WTC11 (cell line): ENCODE results near the gene BACH2.

Experiments
- ATF1 ChIP-seq: sonication (generic); formaldehyde crosslinking; IDR thresholded peaks from 2 replicates; pipeline ENCODE4 v1.8.1; 2023; ENCODE audit warnings: mild to moderate bottlenecking, moderate library complexity, missing genetic modification reagents
- IRF2 ChIP-seq: sonication (generic); formaldehyde crosslinking; IDR thresholded peaks from 2 replicates; pipeline ENCODE4 v1.8.0; 2022; ENCODE audit warnings: low read depth, missing genetic modification reagents, borderline replicate concordance
- KAT7 ChIP-seq: sonication (generic); formaldehyde crosslinking; IDR thresholded peaks from 2 replicates; pipeline ENCODE4 v1.8.1; 2023; ENCODE audit warnings: missing genetic modification reagents, mild to moderate bottlenecking, borderline replicate concordance
- NR3C1 ChIP-seq: sonication (generic); formaldehyde crosslinking; conservative IDR thresholded peaks from 2 replicates; pipeline ENCODE4 v1.8.1; 2023; ENCODE audit warnings: low read depth, mild to moderate bottlenecking, missing genetic modification reagents
- SP1 ChIP-seq: sonication (generic); formaldehyde crosslinking; conservative IDR thresholded peaks from 2 replicates; pipeline ENCODE4 v1.8.1; 2022; ENCODE audit warnings: missing genetic modification reagents
- TEAD4 ChIP-seq: sonication (generic); formaldehyde crosslinking; IDR thresholded peaks from 2 replicates; pipeline ENCODE4 v1.8.0; 2022; ENCODE audit warnings: mild to moderate bottlenecking, missing genetic modification reagents
- TF ChIP-seq, protein P1 (sequence below): fragments of 200-600 bp; IDR thresholded peaks from 2 replicates; pipeline ENCODE4 v1.8.0; 2022; ENCODE audit warnings: antibody characterized with exemption
- TF ChIP-seq, protein P2 (sequence below): sonication (generic); formaldehyde crosslinking; IDR thresholded peaks from 2 replicates; pipeline ENCODE4 v1.8.1; 2023; ENCODE audit warnings: mild to moderate bottlenecking, missing genetic modification reagents
- TF ChIP-seq, protein P3 (sequence below): sonication (generic); formaldehyde crosslinking; IDR thresholded peaks from 2 replicates; pipeline ENCODE4 v1.8.0; 2023; ENCODE audit warnings: mild to moderate bottlenecking, missing genetic modification reagents
- TF ChIP-seq, protein P4 (sequence below): sonication (generic); formaldehyde crosslinking; IDR thresholded peaks from 2 replicates; pipeline ENCODE4 v1.8.1; 2022; ENCODE audit warnings: missing genetic modification reagents, borderline replicate concordance
- TF ChIP-seq, protein P5 (sequence below): sonication (generic); formaldehyde crosslinking; conservative IDR thresholded peaks from 2 replicates; pipeline ENCODE4 v1.8.1; 2022; ENCODE audit warnings: mild to moderate bottlenecking, missing genetic modification reagents
- TF ChIP-seq, protein P6 (sequence below): sonication (generic); formaldehyde crosslinking; IDR thresholded peaks from 2 replicates; pipeline ENCODE4 v1.8.0; 2022; ENCODE audit warnings: mild to moderate bottlenecking, missing genetic modification reagents
- TF ChIP-seq, protein P7 (sequence below): sonication (generic); formaldehyde crosslinking; IDR thresholded peaks from 2 replicates; pipeline ENCODE4 v1.8.1; 2023; ENCODE audit warnings: mild to moderate bottlenecking, missing genetic modification reagents
- TF ChIP-seq, protein P8 (sequence below): sonication (generic); formaldehyde crosslinking; IDR thresholded peaks from 2 replicates; pipeline ENCODE4 v1.8.1; 2022; ENCODE audit warnings: mild to moderate bottlenecking, moderate library complexity, missing genetic modification reagents

DNA sequence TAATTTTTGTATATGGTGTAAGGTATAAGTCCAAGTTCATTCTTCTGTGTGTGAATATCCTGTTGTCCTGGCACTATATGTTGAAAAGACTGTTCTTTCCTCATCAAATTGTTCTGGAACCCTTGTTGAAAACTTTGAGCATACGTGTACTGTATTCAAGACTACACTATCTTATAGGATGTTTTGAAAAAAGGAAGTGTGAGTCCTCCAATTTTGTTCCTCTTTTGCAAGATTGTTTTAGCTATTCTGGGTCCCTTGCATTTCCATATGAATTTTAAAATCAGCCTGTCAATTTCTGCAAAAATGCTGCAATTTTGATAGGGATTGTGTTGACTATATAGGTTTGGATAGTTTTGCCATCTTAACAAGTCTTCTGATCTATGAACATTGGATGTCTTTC is 195.2 kb downstream of the BACH2 start:
- TF ChIP-seq, protein P1, sequence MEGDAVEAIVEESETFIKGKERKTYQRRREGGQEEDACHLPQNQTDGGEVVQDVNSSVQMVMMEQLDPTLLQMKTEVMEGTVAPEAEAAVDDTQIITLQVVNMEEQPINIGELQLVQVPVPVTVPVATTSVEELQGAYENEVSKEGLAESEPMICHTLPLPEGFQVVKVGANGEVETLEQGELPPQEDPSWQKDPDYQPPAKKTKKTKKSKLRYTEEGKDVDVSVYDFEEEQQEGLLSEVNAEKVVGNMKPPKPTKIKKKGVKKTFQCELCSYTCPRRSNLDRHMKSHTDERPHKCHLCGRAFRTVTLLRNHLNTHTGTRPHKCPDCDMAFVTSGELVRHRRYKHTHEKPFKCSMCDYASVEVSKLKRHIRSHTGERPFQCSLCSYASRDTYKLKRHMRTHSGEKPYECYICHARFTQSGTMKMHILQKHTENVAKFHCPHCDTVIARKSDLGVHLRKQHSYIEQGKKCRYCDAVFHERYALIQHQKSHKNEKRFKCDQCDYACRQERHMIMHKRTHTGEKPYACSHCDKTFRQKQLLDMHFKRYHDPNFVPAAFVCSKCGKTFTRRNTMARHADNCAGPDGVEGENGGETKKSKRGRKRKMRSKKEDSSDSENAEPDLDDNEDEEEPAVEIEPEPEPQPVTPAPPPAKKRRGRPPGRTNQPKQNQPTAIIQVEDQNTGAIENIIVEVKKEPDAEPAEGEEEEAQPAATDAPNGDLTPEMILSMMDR, result no peak
- TF ChIP-seq, protein P2, sequence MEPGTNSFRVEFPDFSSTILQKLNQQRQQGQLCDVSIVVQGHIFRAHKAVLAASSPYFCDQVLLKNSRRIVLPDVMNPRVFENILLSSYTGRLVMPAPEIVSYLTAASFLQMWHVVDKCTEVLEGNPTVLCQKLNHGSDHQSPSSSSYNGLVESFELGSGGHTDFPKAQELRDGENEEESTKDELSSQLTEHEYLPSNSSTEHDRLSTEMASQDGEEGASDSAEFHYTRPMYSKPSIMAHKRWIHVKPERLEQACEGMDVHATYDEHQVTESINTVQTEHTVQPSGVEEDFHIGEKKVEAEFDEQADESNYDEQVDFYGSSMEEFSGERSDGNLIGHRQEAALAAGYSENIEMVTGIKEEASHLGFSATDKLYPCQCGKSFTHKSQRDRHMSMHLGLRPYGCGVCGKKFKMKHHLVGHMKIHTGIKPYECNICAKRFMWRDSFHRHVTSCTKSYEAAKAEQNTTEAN, result no peak
- TF ChIP-seq, protein P3, sequence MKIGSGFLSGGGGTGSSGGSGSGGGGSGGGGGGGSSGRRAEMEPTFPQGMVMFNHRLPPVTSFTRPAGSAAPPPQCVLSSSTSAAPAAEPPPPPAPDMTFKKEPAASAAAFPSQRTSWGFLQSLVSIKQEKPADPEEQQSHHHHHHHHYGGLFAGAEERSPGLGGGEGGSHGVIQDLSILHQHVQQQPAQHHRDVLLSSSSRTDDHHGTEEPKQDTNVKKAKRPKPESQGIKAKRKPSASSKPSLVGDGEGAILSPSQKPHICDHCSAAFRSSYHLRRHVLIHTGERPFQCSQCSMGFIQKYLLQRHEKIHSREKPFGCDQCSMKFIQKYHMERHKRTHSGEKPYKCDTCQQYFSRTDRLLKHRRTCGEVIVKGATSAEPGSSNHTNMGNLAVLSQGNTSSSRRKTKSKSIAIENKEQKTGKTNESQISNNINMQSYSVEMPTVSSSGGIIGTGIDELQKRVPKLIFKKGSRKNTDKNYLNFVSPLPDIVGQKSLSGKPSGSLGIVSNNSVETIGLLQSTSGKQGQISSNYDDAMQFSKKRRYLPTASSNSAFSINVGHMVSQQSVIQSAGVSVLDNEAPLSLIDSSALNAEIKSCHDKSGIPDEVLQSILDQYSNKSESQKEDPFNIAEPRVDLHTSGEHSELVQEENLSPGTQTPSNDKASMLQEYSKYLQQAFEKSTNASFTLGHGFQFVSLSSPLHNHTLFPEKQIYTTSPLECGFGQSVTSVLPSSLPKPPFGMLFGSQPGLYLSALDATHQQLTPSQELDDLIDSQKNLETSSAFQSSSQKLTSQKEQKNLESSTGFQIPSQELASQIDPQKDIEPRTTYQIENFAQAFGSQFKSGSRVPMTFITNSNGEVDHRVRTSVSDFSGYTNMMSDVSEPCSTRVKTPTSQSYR (CRISPR knock-in tag), result no peak
- TF ChIP-seq SP1 (CRISPR knock-in tag) (no peak), KAT7 (CRISPR knock-in tag) (no peak), TEAD4 (no peak), NR3C1 (CRISPR knock-in tag) (no peak), ATF1 (CRISPR knock-in tag) (no peak), IRF2 (no peak)
- TF ChIP-seq, protein P4, sequence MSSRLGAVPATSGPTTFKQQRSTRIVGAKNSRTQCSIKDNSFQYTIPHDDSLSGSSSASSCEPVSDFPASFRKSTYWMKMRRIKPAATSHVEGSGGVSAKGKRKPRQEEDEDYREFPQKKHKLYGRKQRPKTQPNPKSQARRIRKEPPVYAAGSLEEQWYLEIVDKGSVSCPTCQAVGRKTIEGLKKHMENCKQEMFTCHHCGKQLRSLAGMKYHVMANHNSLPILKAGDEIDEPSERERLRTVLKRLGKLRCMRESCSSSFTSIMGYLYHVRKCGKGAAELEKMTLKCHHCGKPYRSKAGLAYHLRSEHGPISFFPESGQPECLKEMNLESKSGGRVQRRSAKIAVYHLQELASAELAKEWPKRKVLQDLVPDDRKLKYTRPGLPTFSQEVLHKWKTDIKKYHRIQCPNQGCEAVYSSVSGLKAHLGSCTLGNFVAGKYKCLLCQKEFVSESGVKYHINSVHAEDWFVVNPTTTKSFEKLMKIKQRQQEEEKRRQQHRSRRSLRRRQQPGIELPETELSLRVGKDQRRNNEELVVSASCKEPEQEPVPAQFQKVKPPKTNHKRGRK, result no peak
- TF ChIP-seq, protein P5, sequence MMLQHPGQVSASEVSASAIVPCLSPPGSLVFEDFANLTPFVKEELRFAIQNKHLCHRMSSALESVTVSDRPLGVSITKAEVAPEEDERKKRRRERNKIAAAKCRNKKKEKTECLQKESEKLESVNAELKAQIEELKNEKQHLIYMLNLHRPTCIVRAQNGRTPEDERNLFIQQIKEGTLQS (CRISPR knock-in tag), result no peak
- TF ChIP-seq, protein P6, sequence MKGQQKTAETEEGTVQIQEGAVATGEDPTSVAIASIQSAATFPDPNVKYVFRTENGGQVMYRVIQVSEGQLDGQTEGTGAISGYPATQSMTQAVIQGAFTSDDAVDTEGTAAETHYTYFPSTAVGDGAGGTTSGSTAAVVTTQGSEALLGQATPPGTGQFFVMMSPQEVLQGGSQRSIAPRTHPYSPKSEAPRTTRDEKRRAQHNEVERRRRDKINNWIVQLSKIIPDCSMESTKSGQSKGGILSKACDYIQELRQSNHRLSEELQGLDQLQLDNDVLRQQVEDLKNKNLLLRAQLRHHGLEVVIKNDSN (CRISPR knock-in tag), result no peak
- TF ChIP-seq, protein P7, sequence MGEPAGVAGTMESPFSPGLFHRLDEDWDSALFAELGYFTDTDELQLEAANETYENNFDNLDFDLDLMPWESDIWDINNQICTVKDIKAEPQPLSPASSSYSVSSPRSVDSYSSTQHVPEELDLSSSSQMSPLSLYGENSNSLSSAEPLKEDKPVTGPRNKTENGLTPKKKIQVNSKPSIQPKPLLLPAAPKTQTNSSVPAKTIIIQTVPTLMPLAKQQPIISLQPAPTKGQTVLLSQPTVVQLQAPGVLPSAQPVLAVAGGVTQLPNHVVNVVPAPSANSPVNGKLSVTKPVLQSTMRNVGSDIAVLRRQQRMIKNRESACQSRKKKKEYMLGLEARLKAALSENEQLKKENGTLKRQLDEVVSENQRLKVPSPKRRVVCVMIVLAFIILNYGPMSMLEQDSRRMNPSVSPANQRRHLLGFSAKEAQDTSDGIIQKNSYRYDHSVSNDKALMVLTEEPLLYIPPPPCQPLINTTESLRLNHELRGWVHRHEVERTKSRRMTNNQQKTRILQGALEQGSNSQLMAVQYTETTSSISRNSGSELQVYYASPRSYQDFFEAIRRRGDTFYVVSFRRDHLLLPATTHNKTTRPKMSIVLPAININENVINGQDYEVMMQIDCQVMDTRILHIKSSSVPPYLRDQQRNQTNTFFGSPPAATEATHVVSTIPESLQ (CRISPR knock-in tag), result no peak
- TF ChIP-seq, protein P8, sequence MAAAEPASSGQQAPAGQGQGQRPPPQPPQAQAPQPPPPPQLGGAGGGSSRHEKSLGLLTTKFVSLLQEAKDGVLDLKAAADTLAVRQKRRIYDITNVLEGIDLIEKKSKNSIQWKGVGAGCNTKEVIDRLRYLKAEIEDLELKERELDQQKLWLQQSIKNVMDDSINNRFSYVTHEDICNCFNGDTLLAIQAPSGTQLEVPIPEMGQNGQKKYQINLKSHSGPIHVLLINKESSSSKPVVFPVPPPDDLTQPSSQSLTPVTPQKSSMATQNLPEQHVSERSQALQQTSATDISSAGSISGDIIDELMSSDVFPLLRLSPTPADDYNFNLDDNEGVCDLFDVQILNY, result no peak
